ENCODE data around the gene TP53I11. TPM values are rescaled to one million over a fixed set of nuclear protein-coding genes. Genes with fewer than 3 reads are reported as not detected.

TP53I11 gene
- total and polyA plus RNA-seq, 12 donors, result 22.8 to 89.4 (median 32.7) TPM

- H3K36me3 ChIP-seq, result peaks cover 0 to 28% (median 0%) of the 10 kb centered on the region in 9 donors
- no peaks in the 10 kb centered on the region for H3K27me3 ChIP-seq
- intact Hi-C loops (cut with DNase I), result loop anchor here in 4 of 10 donors (5.0 to 10.0 kb wide), 2 partner anchors 393 to 396 kb away; no protein-coding TSS in a partner anchor
- H3K4me3 ChIP-seq, result no peak overlapping the region
- H3K9me3 ChIP-seq, result no peaks in the 10 kb centered on the region
- 63 to 64% methylated on average over 12 of the region's 12 CpGs for WGBS, 2 donors
- no peak for TF ChIP-seq CTCF (IDR thresholded peaks at IDR 0.05)
- ATAC-seq (no peak), DNase-seq (no peak)
- H3K27ac ChIP-seq, result peak overlapping the region in 7 of 10 donors; percentile 17 to 70 (median 58)
- peaks cover 24 to 91% (median 64%) of the 10 kb centered on the region in 9 donors for H3K4me1 ChIP-seq
These were observed 9.2 kb downstream of the TP53I11 start for GRCh38 chr11:44941259-44942021.

GRCh38 chr11:44940835-44941234 lies 9.8 kb downstream of the TP53I11 start:
- Histone ChIP-seq H3K36me3 (peaks cover 0 to 33% (median 0%) of the 10 kb centered on the region in 9 donors), H3K9me3 (no peaks in the 10 kb centered on the region), H3K27ac (peak overlapping the region in 8 of 10 donors; percentile 11 to 70 (median 54)), H3K27me3 (no peaks in the 10 kb centered on the region), H3K4me3 (no peak overlapping the region), H3K4me1 (peaks cover 24 to 90% (median 58%) of the 10 kb centered on the region in 9 donors)
- TF ChIP-seq CTCF (IDR thresholded peaks at IDR 0.05), result no peak
- DNase-seq (no peak), ATAC-seq (no peak)
- intact Hi-C loops (cut with DNase I), result loop anchor here in 4 of 10 donors (5.0 to 10.0 kb wide), 2 partner anchors 394 to 396 kb away; no protein-coding TSS in a partner anchor
- WGBS, 2 donors, result 71 to 80% methylated on average over 9 of the region's 9 CpGs

GRCh38 chr11:44940404-44940803 lies 10.3 kb downstream of the TP53I11 start:
- H3K4me3 ChIP-seq, result no peak overlapping the region
- DNase-seq, result peak in 1 of 2 donors; percentile 69
- peak in 6 of 8 donors; percentile 34 to 60 (median 48) for ATAC-seq
- H3K27me3 ChIP-seq, result no peaks in the 10 kb centered on the region
- H3K9me3 ChIP-seq, result no peaks in the 10 kb centered on the region
- WGBS, 2 donors, result 35 to 55% methylated on average over 7 of the region's 7 CpGs
- H3K36me3 ChIP-seq, result peaks cover 0 to 38% (median 0%) of the 10 kb centered on the region in 9 donors
- intact Hi-C loops (cut with DNase I), result loop anchor here in 4 of 10 donors (5.0 to 10.0 kb wide), 2 partner anchors 394 to 397 kb away; no protein-coding TSS in a partner anchor
- H3K4me1 ChIP-seq, result peaks cover 24 to 85% (median 54%) of the 10 kb centered on the region in 9 donors
- H3K27ac ChIP-seq, result peak overlapping the region in 9 of 10 donors; percentile 51 to 72 (median 68)
- TF ChIP-seq CTCF (IDR thresholded peaks at IDR 0.05), result no peak

- WGBS, 2 donors, result 47 to 52% methylated on average over 22 of the region's 22 CpGs
- H3K27me3 ChIP-seq, result no peaks in the 10 kb centered on the region
- H3K4me1 ChIP-seq, result peaks cover 24 to 80% (median 50%) of the 10 kb centered on the region in 9 donors
- peak overlapping the region in 9 of 10 donors; percentile 38 to 72 (median 68) for H3K27ac ChIP-seq
- peak; percentile 40 to 72 for DNase-seq
- intact Hi-C loops (cut with DNase I), result loop anchor here in 9 of 10 donors (2.0 to 10.0 kb wide), 6 partner anchors 165 to 397 kb away; no protein-coding TSS in a partner anchor
- H3K4me3 ChIP-seq, result peak overlapping the region in 1 of 10 donors; percentile 2
- no peaks in the 10 kb centered on the region for H3K9me3 ChIP-seq
- TF ChIP-seq CTCF (IDR thresholded peaks at IDR 0.05), result peak in 8 of 9 donors; percentile 18 to 67 (median 54)
- peaks cover 0 to 43% (median 0%) of the 10 kb centered on the region in 9 donors for H3K36me3 ChIP-seq
- peak in 7 of 8 donors; percentile 23 to 69 (median 55) for ATAC-seq
These were observed 10.8 kb downstream of the TP53I11 start for GRCh38 chr11:44939673-44940395.
